PC-9 (cell line): ENCODE measurements around the gene CDKN1B.

Experiments
- CTCF ChIP-seq: fragments of 200-600 bp; sonication (generic); conservative IDR thresholded peaks from 2 replicates; pipeline ENCODE4 v1.6.1; 2017; ENCODE audit warnings: mixed run types, antibody characterized with exemption, mild to moderate bottlenecking, moderate library complexity
- EZH2 ChIP-seq: fragments of 200-600 bp; sonication (generic); IDR thresholded peaks from 2 replicates; pipeline ENCODE4 v1.8.0; 2017; ENCODE audit warnings: antibody characterized with exemption, low read depth

GRCh38 chr12:12747278-12747677 lies 30.1 kb downstream of the CDKN1B start:
- no peak for TF ChIP-seq CTCF
- TF ChIP-seq EZH2: no peak
